ENCODE measurements around the gene NRXN2.

- TF ChIP-seq EZH2phosphoT487 (IDR thresholded peaks at IDR 0.05; ENCODE audit: insufficient read depth, low read depth) (no peak), EZH2 (IDR thresholded peaks at IDR 0.05; ENCODE audit: insufficient read depth, poor library complexity, severe bottlenecking) (no peak)
Observed at GRCh38 chr11:64620381-64620971, 102.5 kb downstream of the NRXN2 start.

All from GM23248 (cell line).